Measurements from ENCODE around the gene CTDP1.

Gene CTDP1

DNA sequence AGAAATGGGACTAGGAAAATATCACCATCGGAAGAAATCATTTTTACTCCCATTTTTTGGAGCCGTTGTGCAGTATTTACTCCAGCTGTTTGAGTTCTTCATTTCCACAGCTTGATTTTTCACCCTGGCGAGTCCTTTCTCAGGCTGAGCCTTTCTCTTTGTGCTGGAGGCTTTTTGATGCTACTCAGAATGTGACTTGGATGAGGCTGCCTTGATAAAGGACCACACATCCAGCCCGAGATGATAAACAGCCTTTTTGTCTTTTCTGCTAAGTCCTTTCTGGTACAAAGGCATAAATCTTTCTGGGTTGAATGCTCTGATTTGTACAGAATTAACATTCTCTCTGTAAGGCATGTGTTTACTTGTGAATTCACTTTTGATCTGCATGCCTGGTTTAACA lies 17.6 kb upstream of the CTDP1 start:
- H3K4me2 ChIP-seq (ENCODE audit: low read length) = no peak overlapping the region
- no peak for TF ChIP-seq EZH2 (IDR thresholded peaks at IDR 0.05; ENCODE audit: borderline replicate concordance, low read length)
- TF ChIP-seq CTCF (IDR thresholded peaks at IDR 0.05; ENCODE audit: low read length) = no peak

GRCh38 chr18:79662439-79662838 lies 17.2 kb upstream of the CTDP1 start:
- Histone ChIP-seq H3K9me2 (ENCODE audit: low read depth, low read length) (no peaks in the 10 kb centered on the region), H3K27me3 (ENCODE audit: insufficient read depth, low read length) (no peaks in the 10 kb centered on the region; the same call in 1 of the 2 replicates), H3K9me3 (ENCODE audit: low read length) (no peaks in the 10 kb centered on the region), H3K4me3 (ENCODE audit: low read depth, low read length, poor library complexity, severe bottlenecking) (no peak overlapping the region), H3K36me3 (ENCODE audit: insufficient read depth, low read length) (no peaks in the 10 kb centered on the region), H3K4me2 (ENCODE audit: low read length) (no peak overlapping the region), H3K4me1 (ENCODE audit: insufficient read depth, low read length, severe bottlenecking) (no peaks in the 10 kb centered on the region), H4K20me1 (ENCODE audit: insufficient read depth, low read length) (no peaks in the 10 kb centered on the region), H3F3A (ENCODE audit: insufficient read depth, low read length) (no peaks in the 10 kb centered on the region), H2AFZ (ENCODE audit: low read length) (no peak overlapping the region), H3K79me2 (ENCODE audit: insufficient read depth, low read length) (no peaks in the 10 kb centered on the region), H3K9ac (ENCODE audit: low read length) (no peak overlapping the region), H3K27ac (ENCODE audit: low read depth, low read length, poor library complexity, severe bottlenecking) (no peak overlapping the region)
- TF ChIP-seq EZH2 (IDR thresholded peaks at IDR 0.05; ENCODE audit: borderline replicate concordance, low read length) (no peak), CTCF (IDR thresholded peaks at IDR 0.05; ENCODE audit: low read length) (no peak)

More for the DNA sequence above, 17.6 kb upstream of the CTDP1 start:
- H2AFZ ChIP-seq (ENCODE audit: low read length) = no peak overlapping the region
- no peaks in the 10 kb centered on the region for H3K4me1 ChIP-seq (ENCODE audit: insufficient read depth, low read length, severe bottlenecking)
- H3K36me3 ChIP-seq (ENCODE audit: insufficient read depth, low read length) = no peaks in the 10 kb centered on the region
- H3K27ac ChIP-seq (ENCODE audit: low read depth, low read length, poor library complexity, severe bottlenecking) = no peak overlapping the region
- H3F3A ChIP-seq (ENCODE audit: insufficient read depth, low read length) = no peaks in the 10 kb centered on the region
- no peaks in the 10 kb centered on the region for H4K20me1 ChIP-seq (ENCODE audit: insufficient read depth, low read length)
- H3K4me3 ChIP-seq (ENCODE audit: low read depth, low read length, poor library complexity, severe bottlenecking) = no peak overlapping the region
- no peak overlapping the region for H3K9ac ChIP-seq (ENCODE audit: low read length)
- no peaks in the 10 kb centered on the region for H3K79me2 ChIP-seq (ENCODE audit: insufficient read depth, low read length)
- H3K9me2 ChIP-seq (ENCODE audit: low read depth, low read length) = no peaks in the 10 kb centered on the region
- no peaks in the 10 kb centered on the region for H3K9me3 ChIP-seq (ENCODE audit: low read length)
- no peaks in the 10 kb centered on the region; the same call in 1 of the 2 replicates for H3K27me3 ChIP-seq (ENCODE audit: insufficient read depth, low read length)

DNA sequence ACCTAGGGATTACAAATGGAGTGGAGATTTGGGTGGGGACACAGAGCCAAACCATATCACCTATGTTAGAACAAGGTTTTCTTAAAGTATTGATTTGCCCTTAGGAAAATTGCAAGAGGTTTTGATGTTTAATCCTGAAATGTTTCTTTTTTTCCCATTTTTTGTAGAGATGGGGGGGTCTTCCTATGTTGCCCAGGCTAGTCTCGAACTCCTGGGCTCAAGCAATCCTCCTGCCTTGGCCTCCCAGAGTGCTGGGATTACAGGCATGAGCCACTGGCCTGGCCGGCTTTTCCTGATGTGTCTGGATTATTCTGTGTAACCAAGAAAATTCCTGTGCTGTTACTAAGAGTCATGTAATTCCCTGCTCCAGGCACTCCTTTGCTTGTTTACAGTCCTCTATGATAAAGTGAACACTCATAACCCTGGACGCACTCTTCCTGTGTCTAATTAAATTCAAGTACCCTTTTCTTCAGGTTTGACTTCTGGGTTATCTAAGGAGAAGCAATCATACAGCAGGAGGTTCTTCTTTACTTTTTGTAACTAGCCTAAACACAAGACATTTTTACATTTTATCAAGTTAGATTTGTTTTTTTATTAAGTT lies 15.0 kb upstream of the CTDP1 start:
- no peaks in the 10 kb centered on the region for H3F3A ChIP-seq (ENCODE audit: insufficient read depth, low read length)
- H3K4me3 ChIP-seq (ENCODE audit: low read depth, low read length, poor library complexity, severe bottlenecking) = no peak overlapping the region
- no peaks in the 10 kb centered on the region for H3K4me1 ChIP-seq (ENCODE audit: insufficient read depth, low read length, severe bottlenecking)
- no peaks in the 10 kb centered on the region for H3K9me2 ChIP-seq (ENCODE audit: low read depth, low read length)
- no peak overlapping the region for H3K4me2 ChIP-seq (ENCODE audit: low read length)
- H3K36me3 ChIP-seq (ENCODE audit: insufficient read depth, low read length) = no peaks in the 10 kb centered on the region
- no peak overlapping the region for H3K9ac ChIP-seq (ENCODE audit: low read length)
- no peaks in the 10 kb centered on the region; the same call in 1 of the 2 replicates for H3K27me3 ChIP-seq (ENCODE audit: insufficient read depth, low read length)
- no peak overlapping the region for H3K27ac ChIP-seq (ENCODE audit: low read depth, low read length, poor library complexity, severe bottlenecking)
- no peaks in the 10 kb centered on the region for H4K20me1 ChIP-seq (ENCODE audit: insufficient read depth, low read length)
- H3K9me3 ChIP-seq (ENCODE audit: low read length) = no peaks in the 10 kb centered on the region
- TF ChIP-seq EZH2 (IDR thresholded peaks at IDR 0.05; ENCODE audit: borderline replicate concordance, low read length) (no peak), CTCF (IDR thresholded peaks at IDR 0.05; ENCODE audit: low read length) (no peak)
- H3K79me2 ChIP-seq (ENCODE audit: insufficient read depth, low read length) = no peaks in the 10 kb centered on the region
- no peak overlapping the region for H2AFZ ChIP-seq (ENCODE audit: low read length)

Data from OCI-LY1 (cell line).